Suprapubic skin (tissue), 4 donors: Measurements from ENCODE around the gene APMAP.

Experiments used
- EP300 ChIP-seq: sonication (generic); formaldehyde crosslinking; IDR thresholded peaks from one replicate; pipeline ENCODE4 v1.6.1; 2017; ENCODE audit warnings: antibody characterized with exemption
- POLR2A ChIP-seq, 2 donors: fragments of 450-650 bp; IDR thresholded peaks; one replicate each; pipeline ENCODE4 v1.6.1; 2017; ENCODE audit warnings: antibody characterized with exemption in 2 of 2, mild to moderate bottlenecking in 2 of 2, moderate library complexity in 2 of 2
- POLR2AphosphoS5 ChIP-seq, 3 donors: sonication (generic); formaldehyde crosslinking; IDR thresholded peaks; one replicate each; pipeline ENCODE4 v1.6.1; 2017; ENCODE audit warnings: antibody characterized with exemption in 3 of 3
- TF ChIP-seq, protein P1 (sequence below), 2 donors: fragments of 200-600 bp in 1 of 2; fragments of 450-650 bp in 1 of 2; sonication (generic) in 1 of 2; IDR thresholded peaks; one replicate each; pipeline ENCODE4 v1.5.1; 2016 to 2019; ENCODE audit warnings: antibody characterized with exemption in 2 of 2, mild to moderate bottlenecking in 1 of 2, moderate library complexity in 1 of 2

DNA sequence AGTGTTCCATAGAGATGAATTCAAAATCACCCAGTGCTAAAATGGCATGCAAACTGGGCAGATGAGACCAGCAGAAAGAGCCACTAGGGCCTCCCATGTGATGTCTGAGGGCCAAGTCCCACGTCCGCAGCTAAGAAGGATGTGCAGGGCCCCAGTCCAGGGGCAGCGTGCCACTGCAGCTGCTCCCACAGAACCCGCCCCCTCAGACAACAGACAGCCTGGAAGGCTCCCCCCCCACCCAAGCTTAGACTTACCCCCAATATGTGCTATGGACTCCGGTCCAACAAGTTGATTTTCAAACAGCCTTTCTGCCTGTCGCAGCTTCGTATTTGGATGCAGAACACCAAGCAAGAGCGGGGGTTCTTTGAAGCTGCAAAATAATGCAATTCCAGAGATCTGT is 14.0 kb downstream of the APMAP start:
- TF ChIP-seq, protein P1, sequence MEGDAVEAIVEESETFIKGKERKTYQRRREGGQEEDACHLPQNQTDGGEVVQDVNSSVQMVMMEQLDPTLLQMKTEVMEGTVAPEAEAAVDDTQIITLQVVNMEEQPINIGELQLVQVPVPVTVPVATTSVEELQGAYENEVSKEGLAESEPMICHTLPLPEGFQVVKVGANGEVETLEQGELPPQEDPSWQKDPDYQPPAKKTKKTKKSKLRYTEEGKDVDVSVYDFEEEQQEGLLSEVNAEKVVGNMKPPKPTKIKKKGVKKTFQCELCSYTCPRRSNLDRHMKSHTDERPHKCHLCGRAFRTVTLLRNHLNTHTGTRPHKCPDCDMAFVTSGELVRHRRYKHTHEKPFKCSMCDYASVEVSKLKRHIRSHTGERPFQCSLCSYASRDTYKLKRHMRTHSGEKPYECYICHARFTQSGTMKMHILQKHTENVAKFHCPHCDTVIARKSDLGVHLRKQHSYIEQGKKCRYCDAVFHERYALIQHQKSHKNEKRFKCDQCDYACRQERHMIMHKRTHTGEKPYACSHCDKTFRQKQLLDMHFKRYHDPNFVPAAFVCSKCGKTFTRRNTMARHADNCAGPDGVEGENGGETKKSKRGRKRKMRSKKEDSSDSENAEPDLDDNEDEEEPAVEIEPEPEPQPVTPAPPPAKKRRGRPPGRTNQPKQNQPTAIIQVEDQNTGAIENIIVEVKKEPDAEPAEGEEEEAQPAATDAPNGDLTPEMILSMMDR (IDR thresholded peaks at IDR 0.05): no peak
- TF ChIP-seq POLR2A (IDR thresholded peaks at IDR 0.05): no peak
- TF ChIP-seq POLR2AphosphoS5 (IDR thresholded peaks at IDR 0.05): no peak
- TF ChIP-seq EP300: no peak
